Measurements from ENCODE around the gene JPH4.

Gene JPH4

GRCh38 chr14:23525611-23526010 lies 53.0 kb downstream of the JPH4 start:
- DNase-seq (ENCODE audit: low spot score) = no peak

- DNase-seq (ENCODE audit: low spot score) = no peak
Observed at GRCh38 chr14:23524954-23525353, 53.6 kb downstream of the JPH4 start.

GRCh38 chr14:23523229-23524016 lies 55.2 kb downstream of the JPH4 start:
- DNase-seq (ENCODE audit: low spot score) = no peak

- DNase-seq (ENCODE audit: low spot score) = no peak
Observed at GRCh38 chr14:23522643-23523198, 55.9 kb downstream of the JPH4 start.

- no peak for DNase-seq (ENCODE audit: low spot score)
Observed at GRCh38 chr14:23521785-23522640, 56.6 kb downstream of the JPH4 start.

GRCh38 chr14:23520899-23521533 lies 57.6 kb downstream of the JPH4 start:
- DNase-seq (ENCODE audit: low spot score) = no peak

GRCh38 chr14:23518709-23519108 lies 59.9 kb downstream of the JPH4 start:
- DNase-seq (ENCODE audit: low spot score) = no peak
